SK-N-MC (cell line): ENCODE measurements around the gene UNC13B.

Experiments
- DNase-seq: peaks from one replicate; pipeline ENCODE4 v3.0.0-alpha.2; 2011; ENCODE audit warnings: low read depth, low spot score
- H3K27ac ChIP-seq: fragments of 200-600 bp; sonication (generic); 2 replicates; pipeline ENCODE4 v1.5.1; 2016; ENCODE audit warnings: mixed run types
- H3K36me3 ChIP-seq: fragments of 200-600 bp; sonication (generic); 2 replicates; pipeline ENCODE4 v1.6.1; 2017; ENCODE audit warnings: antibody characterized with exemption, low read length, mixed read lengths; ENCODE audit not compliant: insufficient read depth
- H3K4me3 ChIP-seq: fragments of 200-600 bp; sonication (generic); 2 replicates; pipeline ENCODE4 v1.5.1; 2016
- H3K9ac ChIP-seq: fragments of 200-600 bp; sonication (generic); 2 replicates; pipeline ENCODE4 v1.8.0; 2017; ENCODE audit warnings: mixed run types, mixed read lengths; ENCODE audit not compliant: insufficient read length
- H3K9me3 ChIP-seq: fragments of 200-600 bp; sonication (generic); 2 replicates; pipeline ENCODE4 v1.6.1; 2017; ENCODE audit warnings: low read depth, mild to moderate bottlenecking, antibody characterized with exemption, low read length, moderate library complexity, mixed read lengths
- EZH2 ChIP-seq: fragments of 200-600 bp; sonication (generic); IDR thresholded peaks from one replicate; pipeline ENCODE4 v1.6.1; 2017; ENCODE audit warnings: antibody characterized with exemption
- FOXP2 ChIP-seq: optimal IDR thresholded peaks from 2 replicates; pipeline ENCODE3; 2011; ENCODE audit warnings: mild to moderate bottlenecking, moderate library complexity; ENCODE audit not compliant: insufficient read depth; ENCODE audit errors: extremely low read length, control extremely low read depth
- POLR2AphosphoS5 ChIP-seq: IDR thresholded peaks from 2 replicates; pipeline ENCODE4 v1.6.1; 2012; ENCODE audit warnings: mild to moderate bottlenecking, low read depth, low read length, borderline replicate concordance

UNC13B gene

DNA sequence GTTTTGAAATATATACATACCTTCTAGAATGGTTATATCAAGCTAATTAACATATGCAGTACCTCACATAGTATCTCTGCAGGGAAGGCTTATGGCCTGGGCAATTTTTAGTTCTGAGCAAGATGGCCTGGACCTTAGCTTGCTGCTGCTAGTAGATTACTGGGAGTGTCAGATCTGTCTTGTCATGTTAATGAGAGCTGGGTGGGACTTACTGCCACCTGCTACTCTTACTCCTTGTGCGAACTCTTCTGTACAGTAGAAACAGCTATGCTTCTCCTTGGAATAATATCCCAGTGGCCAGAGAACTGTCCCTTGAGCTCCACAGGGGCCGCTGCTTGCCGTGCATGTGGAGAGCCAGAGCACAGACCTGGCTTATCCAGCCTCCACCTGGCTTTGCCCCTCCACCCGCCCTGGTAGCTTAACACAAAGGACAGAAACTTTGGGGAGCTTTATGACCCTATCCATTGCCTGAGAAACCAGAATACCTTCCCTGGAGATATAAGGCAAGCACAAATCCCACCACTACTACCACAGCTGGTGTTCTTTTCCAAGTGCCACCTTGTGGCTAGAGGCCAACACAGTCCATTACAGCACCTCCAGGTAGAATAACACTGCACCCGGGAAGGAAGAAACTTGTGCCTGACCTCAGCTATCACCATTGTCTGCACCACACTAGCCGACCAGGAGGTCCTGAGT lies 253.7 kb downstream of the UNC13B start:
- Histone ChIP-seq H3K9me3 (no peaks in the 10 kb centered on the region), H3K9ac (no peak overlapping the region), H3K27ac (no peak overlapping the region), H3K4me3 (no peak overlapping the region), H3K36me3 (no peaks in the 10 kb centered on the region)
- TF ChIP-seq FOXP2 (no peak), EZH2 (no peak), POLR2AphosphoS5 (no peak)
- DNase-seq: no peak

DNA sequence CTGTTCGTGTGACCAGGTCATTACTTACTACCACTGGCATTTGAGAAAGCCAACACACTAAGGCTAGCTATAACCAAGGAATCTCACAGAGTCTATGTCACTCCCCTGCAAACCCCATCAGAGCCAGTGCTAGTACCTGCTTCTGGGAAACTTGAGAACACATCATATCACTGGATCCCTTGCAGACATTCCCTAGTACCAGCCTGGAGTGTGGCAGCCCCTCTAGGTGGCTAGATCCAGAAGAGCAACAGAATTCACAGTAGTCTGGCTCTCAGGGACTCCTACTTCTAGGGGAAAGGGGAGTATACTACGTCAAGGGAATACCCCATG lies 254.3 kb downstream of the UNC13B start:
- H3K4me3 ChIP-seq: no peak overlapping the region
- TF ChIP-seq POLR2AphosphoS5 (no peak), EZH2 (no peak), FOXP2 (no peak)
- no peak overlapping the region for H3K27ac ChIP-seq
- no peaks in the 10 kb centered on the region for H3K9me3 ChIP-seq
- no peaks in the 10 kb centered on the region for H3K36me3 ChIP-seq
- H3K9ac ChIP-seq: no peak overlapping the region
- no peak for DNase-seq

DNA sequence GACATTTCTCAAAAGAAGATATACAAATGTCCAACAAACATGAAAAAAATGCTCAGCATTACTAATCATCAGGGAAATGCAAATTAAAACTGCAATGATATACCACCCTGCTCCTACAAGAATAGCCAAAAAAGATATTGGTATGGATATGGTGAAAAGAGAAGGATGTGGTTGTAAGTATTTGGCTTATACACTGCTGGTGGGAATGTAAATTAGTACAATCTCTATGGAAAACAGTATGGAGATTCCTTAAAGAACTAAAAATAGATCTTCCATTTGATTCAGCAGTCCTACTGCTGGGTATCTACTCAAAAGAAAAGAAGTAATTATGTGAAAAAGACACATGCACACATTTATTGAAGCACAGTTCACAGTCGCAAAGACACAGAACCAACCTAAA lies 260.5 kb downstream of the UNC13B start:
- DNase-seq: no peak
- Histone ChIP-seq H3K9ac (no peak overlapping the region), H3K4me3 (no peak overlapping the region), H3K27ac (no peak overlapping the region), H3K9me3 (no peaks in the 10 kb centered on the region), H3K36me3 (no peaks in the 10 kb centered on the region)
- no peak for TF ChIP-seq POLR2AphosphoS5
- TF ChIP-seq FOXP2: no peak
- TF ChIP-seq EZH2: no peak

DNA sequence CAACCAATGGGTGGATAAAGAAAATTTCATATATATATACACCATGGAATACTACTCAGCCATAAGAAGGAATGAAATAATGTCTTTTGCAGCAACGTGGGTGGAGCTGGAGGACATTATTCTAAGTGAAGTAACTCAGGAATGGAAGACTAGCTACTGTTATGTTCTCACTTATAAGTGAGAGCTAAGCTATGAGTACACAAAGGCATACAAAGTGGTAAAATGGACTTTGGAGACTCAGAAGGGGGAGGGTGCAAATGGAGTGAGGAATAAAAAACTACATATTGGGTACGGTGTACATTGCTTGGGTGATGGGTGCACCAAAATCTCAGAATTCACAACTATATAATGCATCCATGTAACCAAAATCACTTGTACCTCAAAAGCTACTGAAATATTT lies 260.9 kb downstream of the UNC13B start:
- Histone ChIP-seq H3K9me3 (no peaks in the 10 kb centered on the region), H3K27ac (no peak overlapping the region), H3K4me3 (no peak overlapping the region), H3K9ac (no peak overlapping the region), H3K36me3 (no peaks in the 10 kb centered on the region)
- TF ChIP-seq POLR2AphosphoS5 (no peak), EZH2 (no peak)
- DNase-seq: no peak

DNA sequence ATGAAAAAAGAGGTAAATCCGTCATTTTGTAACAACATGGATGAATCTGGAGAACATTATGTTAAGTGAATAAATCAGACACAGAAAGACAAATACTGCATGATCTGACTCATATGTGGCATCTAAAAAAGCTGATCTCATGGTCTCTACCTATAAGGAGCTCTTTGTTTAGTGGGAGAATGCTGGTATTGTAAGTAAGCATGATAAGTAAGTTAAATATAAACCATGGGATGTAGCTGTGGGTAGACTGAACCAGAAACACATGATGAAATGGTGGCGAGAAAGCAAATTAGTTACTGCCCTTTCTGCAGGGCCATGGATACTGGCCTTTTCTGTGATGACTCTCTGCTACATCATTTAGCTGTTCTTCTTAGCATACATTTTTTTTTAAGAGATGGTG lies 261.7 kb downstream of the UNC13B start:
- Histone ChIP-seq H3K9ac (no peak overlapping the region), H3K27ac (no peak overlapping the region), H3K4me3 (no peak overlapping the region), H3K9me3 (no peaks in the 10 kb centered on the region), H3K36me3 (no peaks in the 10 kb centered on the region)
- DNase-seq: no peak
- TF ChIP-seq EZH2 (no peak), FOXP2 (no peak), POLR2AphosphoS5 (no peak)

DNA sequence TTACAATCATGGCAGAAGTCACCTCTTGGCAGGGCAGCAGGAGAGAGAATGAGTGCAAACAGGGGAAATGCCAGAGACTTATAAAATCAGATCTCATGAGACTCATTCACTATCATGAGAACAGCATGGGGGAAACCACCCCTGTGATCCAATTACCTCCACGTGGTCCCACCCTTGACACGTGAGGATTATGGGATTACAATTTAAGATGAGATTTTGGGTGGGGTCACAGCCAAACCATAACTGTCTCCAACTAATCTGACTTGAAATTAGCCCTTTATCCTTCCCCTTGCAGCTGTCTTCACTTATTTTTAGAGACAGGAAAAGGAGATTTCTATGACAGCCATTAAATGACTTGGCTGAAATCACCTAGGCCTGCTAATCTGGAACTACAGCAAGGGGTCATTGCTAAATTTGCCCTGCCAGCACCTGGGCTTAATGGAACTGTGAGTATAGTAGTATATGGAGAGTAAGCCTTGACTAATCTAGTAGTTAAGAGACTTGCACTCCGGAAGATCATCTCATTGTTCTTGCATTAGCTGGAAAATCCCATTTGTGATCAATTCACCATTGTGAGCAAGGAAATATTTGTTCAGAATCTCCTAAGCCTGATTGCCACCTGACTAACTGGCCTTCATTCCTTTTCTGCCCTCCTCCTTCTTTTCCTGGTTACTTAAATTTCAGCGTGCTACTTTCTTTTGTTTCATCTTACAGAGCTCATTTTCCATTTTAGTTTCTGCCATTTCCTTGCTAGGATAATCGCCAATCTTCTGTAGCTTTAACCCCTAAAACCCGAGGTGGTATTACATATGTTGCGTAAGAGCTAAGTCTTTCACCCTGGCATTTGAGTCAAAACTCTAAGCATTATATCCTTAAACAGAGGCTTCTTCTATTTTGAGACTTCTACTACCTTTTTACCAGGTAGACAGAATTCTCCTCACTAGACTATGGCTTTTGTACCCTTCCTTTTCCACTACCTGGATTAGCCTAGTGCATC lies 262.8 kb downstream of the UNC13B start:
- TF ChIP-seq POLR2AphosphoS5 (no peak), FOXP2 (no peak), EZH2 (no peak)
- no peak overlapping the region for H3K27ac ChIP-seq
- no peak overlapping the region for H3K9ac ChIP-seq
- no peaks in the 10 kb centered on the region for H3K36me3 ChIP-seq
- H3K4me3 ChIP-seq: no peak overlapping the region
- H3K9me3 ChIP-seq: no peaks in the 10 kb centered on the region
- no peak for DNase-seq

DNA sequence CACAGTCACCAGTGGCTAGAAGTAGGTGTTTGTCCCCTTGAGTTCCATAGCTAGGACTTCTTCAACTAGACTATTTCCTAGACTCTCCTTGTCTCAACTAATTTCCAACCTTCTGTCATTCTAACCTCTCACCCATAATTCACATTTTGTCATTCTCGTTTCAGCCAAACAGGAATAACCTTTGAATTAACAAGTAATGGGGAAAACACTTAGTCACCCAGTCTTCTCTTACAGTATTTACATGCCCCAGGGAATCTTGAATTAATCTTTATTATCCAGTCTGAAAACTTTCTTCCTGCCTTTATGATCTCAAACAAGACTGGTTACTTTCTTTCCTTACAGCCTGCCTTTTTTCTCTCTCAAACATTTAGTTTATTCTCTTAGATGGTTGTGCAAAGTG lies 264.8 kb downstream of the UNC13B start:
- H3K9ac ChIP-seq: no peak overlapping the region
- no peak overlapping the region for H3K4me3 ChIP-seq
- H3K9me3 ChIP-seq: no peaks in the 10 kb centered on the region
- DNase-seq: no peak
- TF ChIP-seq EZH2 (no peak), FOXP2 (no peak), POLR2AphosphoS5 (no peak)
- H3K36me3 ChIP-seq: no peaks in the 10 kb centered on the region
- H3K27ac ChIP-seq: no peak overlapping the region

DNA sequence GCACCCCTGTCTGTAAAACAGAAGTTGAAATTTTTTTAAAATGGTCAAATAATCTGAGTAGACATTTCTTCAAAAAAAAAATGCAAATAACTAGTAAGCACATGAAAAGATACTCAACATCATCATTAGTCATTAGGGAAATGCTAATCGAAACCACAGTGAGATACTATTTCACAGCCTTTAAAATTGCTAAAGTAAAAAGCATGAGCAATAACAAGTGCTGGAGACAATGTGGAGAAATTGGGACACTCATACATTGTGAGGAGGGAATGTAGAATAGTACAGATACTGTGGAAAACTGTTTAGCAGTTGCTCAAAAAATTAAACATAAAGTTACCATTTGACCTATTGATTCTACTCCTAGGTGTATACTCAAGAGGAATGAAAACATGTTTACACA lies 269.7 kb downstream of the UNC13B start:
- no peak for TF ChIP-seq POLR2AphosphoS5
- no peak for TF ChIP-seq FOXP2
- no peak for TF ChIP-seq EZH2
- Histone ChIP-seq H3K36me3 (no peaks in the 10 kb centered on the region), H3K27ac (no peak overlapping the region), H3K9ac (no peak overlapping the region), H3K4me3 (no peak overlapping the region), H3K9me3 (no peaks in the 10 kb centered on the region)
- no peak for DNase-seq

DNA sequence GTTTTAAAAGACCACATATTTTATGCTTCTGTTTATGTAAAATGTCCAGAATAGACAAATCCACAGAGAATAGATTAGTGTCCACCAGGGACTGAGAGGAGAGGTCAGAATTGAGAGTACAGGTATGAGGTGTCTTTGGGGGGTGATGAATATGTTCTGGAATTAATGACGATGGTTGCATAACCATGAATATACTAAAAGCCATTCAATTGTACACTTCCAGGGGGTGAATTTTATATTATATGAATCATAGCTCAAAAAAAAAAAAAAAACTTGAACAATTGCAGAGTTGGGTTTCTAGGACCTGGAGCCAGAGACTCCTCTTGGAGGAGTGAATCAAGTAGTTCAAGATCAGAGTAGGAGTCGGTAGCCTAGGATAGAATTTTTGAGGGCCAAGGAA lies 270.3 kb downstream of the UNC13B start:
- no peak overlapping the region for H3K9ac ChIP-seq
- no peak overlapping the region for H3K27ac ChIP-seq
- no peaks in the 10 kb centered on the region for H3K9me3 ChIP-seq
- H3K4me3 ChIP-seq: no peak overlapping the region
- DNase-seq: no peak
- no peaks in the 10 kb centered on the region for H3K36me3 ChIP-seq
- TF ChIP-seq FOXP2: no peak
- no peak for TF ChIP-seq EZH2
- TF ChIP-seq POLR2AphosphoS5: no peak
